WTC11 (cell line): Measurements from ENCODE around the gene PRKAR1B. TPM values are rescaled to one million over a fixed set of nuclear protein-coding genes. Genes with fewer than 3 reads are reported as not detected.
A peak's percentile ranks its signal among the peaks of the same experiment; 100 is the strongest.

Experiments used
- ATAC-seq: fragments of 200-7000 bp; cut with Tn5 transposase; 2 replicates; pipeline ENCODE4 v1.10.0; 2021; ENCODE audit warnings: mild to moderate bottlenecking, moderate library complexity
- CTCF ChIA-PET: fragments of 300-600 bp; sonication (Branson Sonifier 250); formaldehyde crosslinking; loops from one replicate; lab custom pipeline; 2021; ENCODE audit warnings: antibody characterized with exemption; lab: Charles Lee
- POLR2A ChIA-PET: fragments of 350-600 bp; sonication (Branson Sonifier 250); formaldehyde crosslinking; loops from one replicate; lab custom pipeline; 2021; ENCODE audit warnings: antibody characterized with exemption; lab: Charles Lee
- DNase-seq: peaks from one replicate; pipeline ENCODE4 v3.0.0; 2021; ENCODE audit warnings: low spot score
- H3K27ac Mint-ChIP-seq: 2 replicates; pipeline ENCODE4 v1.8.0; 2021; ENCODE audit warnings: mixed read lengths
- H3K27me3 Mint-ChIP-seq: 2 replicates; pipeline ENCODE4 v1.8.0; 2021; ENCODE audit warnings: low read depth, mild to moderate bottlenecking, moderate library complexity, mixed read lengths
- H3K36me3 Mint-ChIP-seq: 2 replicates; pipeline ENCODE4 v1.8.0; 2021; ENCODE audit warnings: mixed read lengths
- H3K4me1 Mint-ChIP-seq: 2 replicates; pipeline ENCODE4 v1.8.0; 2022; ENCODE audit warnings: mixed read lengths
- H3K4me3 Mint-ChIP-seq: 2 replicates; pipeline ENCODE4 v1.8.0; 2021; ENCODE audit warnings: mild to moderate bottlenecking, moderate library complexity, mixed read lengths
- H3K9me3 Mint-ChIP-seq: 2 replicates; pipeline ENCODE4 v1.8.0; 2021; ENCODE audit warnings: mixed read lengths
- ATF1 ChIP-seq: sonication (generic); formaldehyde crosslinking; IDR thresholded peaks from 2 replicates; pipeline ENCODE4 v1.8.1; 2023; ENCODE audit warnings: mild to moderate bottlenecking, moderate library complexity, missing genetic modification reagents
- ESRRA ChIP-seq: sonication (generic); formaldehyde crosslinking; IDR thresholded peaks from 2 replicates; pipeline ENCODE4 v1.8.1; 2022; ENCODE audit warnings: mild to moderate bottlenecking, missing genetic modification reagents, borderline replicate concordance
- GRHL2 ChIP-seq: fragments of 250-450 bp; sonication (Bioruptor Pico); IDR thresholded peaks from 2 replicates; pipeline ENCODE4 v1.8.0; 2022; ENCODE audit warnings: mild to moderate bottlenecking, moderate library complexity; ENCODE audit not compliant: insufficient replicate concordance, severe bottlenecking
- GTF2I ChIP-seq: fragments of 250-450 bp; sonication (Bioruptor Pico); conservative IDR thresholded peaks from 2 replicates; pipeline ENCODE4 v1.4.0; 2021; ENCODE audit warnings: mild to moderate bottlenecking
- KAT7 ChIP-seq: sonication (generic); formaldehyde crosslinking; IDR thresholded peaks from 2 replicates; pipeline ENCODE4 v1.8.1; 2023; ENCODE audit warnings: missing genetic modification reagents, mild to moderate bottlenecking, borderline replicate concordance
- NFE2L1 ChIP-seq: sonication (generic); formaldehyde crosslinking; IDR thresholded peaks from 2 replicates; pipeline ENCODE4 v1.8.1; 2023; ENCODE audit warnings: missing genetic modification reagents
- NR1H2 ChIP-seq: sonication (generic); formaldehyde crosslinking; IDR thresholded peaks from 2 replicates; pipeline ENCODE4 v1.9.0; 2021; ENCODE audit warnings: mild to moderate bottlenecking, moderate library complexity, missing genetic modification reagents
- NR2C2 ChIP-seq: sonication (generic); formaldehyde crosslinking; IDR thresholded peaks from 2 replicates; pipeline ENCODE4 v1.8.0; 2022; ENCODE audit warnings: mild to moderate bottlenecking, missing genetic modification reagents
- NR3C1 ChIP-seq: sonication (generic); formaldehyde crosslinking; conservative IDR thresholded peaks from 2 replicates; pipeline ENCODE4 v1.8.1; 2023; ENCODE audit warnings: low read depth, mild to moderate bottlenecking, missing genetic modification reagents
- OVOL2 ChIP-seq: fragments of 250-450 bp; sonication (Bioruptor Pico); IDR thresholded peaks from 2 replicates; pipeline ENCODE4 v1.9.0; 2021; ENCODE audit warnings: mild to moderate bottlenecking, borderline replicate concordance
- TEAD4 ChIP-seq: sonication (generic); formaldehyde crosslinking; IDR thresholded peaks from 2 replicates; pipeline ENCODE4 v1.8.0; 2022; ENCODE audit warnings: mild to moderate bottlenecking, missing genetic modification reagents
- ZNF416 ChIP-seq: fragments of 250-450 bp; sonication (Bioruptor Pico); IDR thresholded peaks from 2 replicates; pipeline ENCODE4 v1.9.0; 2021; ENCODE audit warnings: mild to moderate bottlenecking, inconsistent platforms
- total RNA-seq: library from RNA; stranded (reverse); gene quantifications from 3 replicates; pipeline ENCODE4 v1.2.3, GENCODE V29; 2021
- TF ChIP-seq, protein P1 (sequence below): fragments of 250-450 bp; sonication (Bioruptor Pico); conservative IDR thresholded peaks from 2 replicates; pipeline ENCODE4 v1.9.0; 2021; ENCODE audit warnings: mild to moderate bottlenecking
- TF ChIP-seq, protein P2 (sequence below): sonication (generic); formaldehyde crosslinking; IDR thresholded peaks from 2 replicates; pipeline ENCODE4 v1.8.0; 2023; ENCODE audit warnings: missing genetic modification reagents
- TF ChIP-seq, protein P3 (sequence below): sonication (generic); formaldehyde crosslinking; IDR thresholded peaks from 2 replicates; pipeline ENCODE4 v1.8.0; 2022; ENCODE audit warnings: mild to moderate bottlenecking, missing genetic modification reagents
- TF ChIP-seq, protein P4 (sequence below): fragments of 250-450 bp; sonication (Bioruptor Pico); IDR thresholded peaks from 2 replicates; pipeline ENCODE4 v2.1.2; 2022; ENCODE audit warnings: mild to moderate bottlenecking, moderate library complexity
- TF ChIP-seq, protein P5 (sequence below): sonication (generic); formaldehyde crosslinking; IDR thresholded peaks from 2 replicates; pipeline ENCODE4 v1.8.1; 2022; ENCODE audit warnings: mild to moderate bottlenecking, moderate library complexity, missing genetic modification reagents
- TF ChIP-seq, protein P6 (sequence below): sonication (generic); formaldehyde crosslinking; IDR thresholded peaks from 2 replicates; pipeline ENCODE4 v1.8.1; 2023; ENCODE audit warnings: mild to moderate bottlenecking, missing genetic modification reagents

The PRKAR1B gene
- total RNA-seq, 1 experiment from 2014 or later: 43.6 TPM

DNA sequence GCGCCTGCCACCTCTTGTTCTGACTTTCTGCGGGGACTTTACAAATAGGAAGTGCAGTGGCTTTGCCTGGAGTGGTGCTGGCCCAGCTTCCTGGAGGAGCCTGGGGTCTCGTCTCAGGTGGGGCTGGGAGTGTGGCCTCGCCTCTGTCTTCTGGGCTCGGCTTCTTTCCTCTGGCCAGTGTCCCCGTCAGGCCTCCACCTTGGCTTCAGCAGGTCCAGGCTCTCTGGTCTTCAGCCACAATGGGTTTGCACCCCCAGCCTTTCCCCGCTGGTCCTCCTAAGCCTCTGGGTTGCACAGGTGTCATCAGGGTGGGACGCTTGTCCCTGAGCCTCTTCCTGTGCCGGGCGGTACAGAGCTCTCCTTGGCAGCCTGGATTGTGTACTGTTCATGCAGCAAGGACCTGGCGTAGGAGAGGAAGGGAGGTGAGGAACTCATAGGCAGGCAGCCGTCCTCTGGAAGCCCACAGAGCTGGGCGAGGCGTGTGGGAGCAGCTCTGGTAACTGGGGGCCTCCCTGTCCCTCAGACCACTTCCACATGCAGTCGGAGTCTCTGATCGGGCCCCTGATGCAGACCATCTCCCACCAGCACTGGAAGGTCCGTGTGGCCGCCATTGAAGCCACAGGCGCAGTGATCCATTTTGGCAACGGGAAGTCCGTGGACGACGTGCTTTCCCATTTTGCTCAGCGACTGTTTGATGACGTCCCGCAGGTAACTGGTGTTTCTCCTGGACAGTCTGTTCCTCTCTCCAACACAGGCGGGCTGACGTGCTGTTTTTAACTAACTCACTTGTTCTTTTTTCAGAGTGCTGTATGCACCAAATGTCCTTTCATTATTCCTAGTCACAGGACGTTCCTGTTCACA lies 2.3 kb upstream of the PRKAR1B start:
- CTCF ChIA-PET: interaction anchor here (0.8 to 1.2 kb wide), 2 partner anchors 57 to 180 kb away, joined by 4 to 5 read pairs; no protein-coding TSS in a partner anchor
- DNase-seq: no peak
- peaks cover 37% of the 10 kb centered on the region for H3K36me3 Mint-ChIP-seq
- POLR2A ChIA-PET: interaction anchor here (0.7 kb wide), 1 partner anchor 31 kb away, joined by 6 read pairs; no protein-coding TSS in a partner anchor
- no peak for TF ChIP-seq NR1H2
- no peak for TF ChIP-seq ZNF416 (CRISPR knock-in tag)
- TF ChIP-seq, protein P1, sequence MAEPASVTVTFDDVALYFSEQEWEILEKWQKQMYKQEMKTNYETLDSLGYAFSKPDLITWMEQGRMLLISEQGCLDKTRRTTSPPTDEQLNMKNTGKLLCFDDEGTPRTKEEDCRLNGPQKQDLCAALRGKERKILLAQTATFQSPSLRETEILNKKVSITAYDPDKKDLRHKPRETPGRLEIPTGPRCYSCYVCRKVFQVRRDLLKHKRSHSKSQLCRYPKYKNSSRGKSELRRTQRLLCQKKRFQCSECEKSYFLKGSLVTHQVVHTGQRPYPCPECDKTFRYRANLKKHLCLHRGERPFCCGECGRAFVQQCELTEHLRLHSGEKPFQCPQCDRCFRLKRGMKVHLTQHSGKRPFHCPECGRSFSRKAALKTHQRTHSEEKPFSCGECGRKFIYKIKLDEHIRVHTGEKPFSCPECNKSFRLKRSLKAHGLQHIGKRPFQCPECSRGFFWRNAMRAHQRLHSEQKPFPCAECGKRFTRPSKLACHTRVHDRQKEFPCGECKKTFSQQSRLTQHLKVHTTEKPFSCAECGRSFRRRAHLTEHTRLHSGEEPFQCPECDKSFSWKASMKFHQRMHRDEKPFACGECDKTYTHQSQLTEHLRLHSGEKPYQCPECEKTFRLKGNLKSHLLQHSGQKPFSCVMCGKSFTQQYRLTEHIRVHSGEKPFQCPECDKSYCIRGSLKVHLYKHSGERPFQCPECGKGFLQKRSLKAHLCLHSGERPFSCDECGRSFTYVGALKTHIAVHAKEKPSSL (CRISPR knock-in tag): no peak
- TF ChIP-seq NR3C1 (CRISPR knock-in tag): no peak
- TF ChIP-seq, protein P2, sequence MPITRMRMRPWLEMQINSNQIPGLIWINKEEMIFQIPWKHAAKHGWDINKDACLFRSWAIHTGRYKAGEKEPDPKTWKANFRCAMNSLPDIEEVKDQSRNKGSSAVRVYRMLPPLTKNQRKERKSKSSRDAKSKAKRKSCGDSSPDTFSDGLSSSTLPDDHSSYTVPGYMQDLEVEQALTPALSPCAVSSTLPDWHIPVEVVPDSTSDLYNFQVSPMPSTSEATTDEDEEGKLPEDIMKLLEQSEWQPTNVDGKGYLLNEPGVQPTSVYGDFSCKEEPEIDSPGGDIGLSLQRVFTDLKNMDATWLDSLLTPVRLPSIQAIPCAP (CRISPR knock-in tag): no peak
- no peak for TF ChIP-seq KAT7 (CRISPR knock-in tag)
- no peak for TF ChIP-seq GTF2I (CRISPR knock-in tag)
- TF ChIP-seq, protein P3, sequence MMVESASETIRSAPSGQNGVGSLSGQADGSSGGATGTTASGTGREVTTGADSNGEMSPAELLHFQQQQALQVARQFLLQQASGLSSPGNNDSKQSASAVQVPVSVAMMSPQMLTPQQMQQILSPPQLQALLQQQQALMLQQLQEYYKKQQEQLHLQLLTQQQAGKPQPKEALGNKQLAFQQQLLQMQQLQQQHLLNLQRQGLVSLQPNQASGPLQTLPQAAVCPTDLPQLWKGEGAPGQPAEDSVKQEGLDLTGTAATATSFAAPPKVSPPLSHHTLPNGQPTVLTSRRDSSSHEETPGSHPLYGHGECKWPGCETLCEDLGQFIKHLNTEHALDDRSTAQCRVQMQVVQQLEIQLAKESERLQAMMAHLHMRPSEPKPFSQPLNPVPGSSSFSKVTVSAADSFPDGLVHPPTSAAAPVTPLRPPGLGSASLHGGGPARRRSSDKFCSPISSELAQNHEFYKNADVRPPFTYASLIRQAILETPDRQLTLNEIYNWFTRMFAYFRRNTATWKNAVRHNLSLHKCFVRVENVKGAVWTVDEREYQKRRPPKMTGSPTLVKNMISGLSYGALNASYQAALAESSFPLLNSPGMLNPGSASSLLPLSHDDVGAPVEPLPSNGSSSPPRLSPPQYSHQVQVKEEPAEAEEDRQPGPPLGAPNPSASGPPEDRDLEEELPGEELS (CRISPR knock-in tag): no peak
- TF ChIP-seq NR2C2 (CRISPR knock-in tag): no peak
- TF ChIP-seq, protein P4, sequence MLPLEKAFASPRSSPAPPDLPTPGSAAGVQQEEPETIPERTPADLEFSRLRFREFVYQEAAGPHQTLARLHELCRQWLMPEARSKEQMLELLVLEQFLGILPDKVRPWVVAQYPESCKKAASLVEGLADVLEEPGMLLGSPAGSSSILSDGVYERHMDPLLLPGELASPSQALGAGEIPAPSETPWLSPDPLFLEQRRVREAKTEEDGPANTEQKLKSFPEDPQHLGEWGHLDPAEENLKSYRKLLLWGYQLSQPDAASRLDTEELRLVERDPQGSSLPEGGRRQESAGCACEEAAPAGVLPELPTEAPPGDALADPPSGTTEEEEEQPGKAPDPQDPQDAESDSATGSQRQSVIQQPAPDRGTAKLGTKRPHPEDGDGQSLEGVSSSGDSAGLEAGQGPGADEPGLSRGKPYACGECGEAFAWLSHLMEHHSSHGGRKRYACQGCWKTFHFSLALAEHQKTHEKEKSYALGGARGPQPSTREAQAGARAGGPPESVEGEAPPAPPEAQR (CRISPR knock-in tag): no peak
- TF ChIP-seq TEAD4 (CRISPR knock-in tag): no peak
- TF ChIP-seq ESRRA (CRISPR knock-in tag): no peak
- no peak for TF ChIP-seq NFE2L1 (CRISPR knock-in tag)
- TF ChIP-seq, all 79 proteins: peak for 0
- H3K27ac Mint-ChIP-seq: no peak overlapping the region
- peaks cover 15% of the 10 kb centered on the region for H3K4me1 Mint-ChIP-seq
- H3K4me3 Mint-ChIP-seq: no peak overlapping the region
- ATAC-seq: no peak
- H3K27me3 Mint-ChIP-seq: peaks cover 5% of the 10 kb centered on the region; the same call in 1 of the 2 replicates
- peaks cover 22% of the 10 kb centered on the region for H3K9me3 Mint-ChIP-seq

DNA sequence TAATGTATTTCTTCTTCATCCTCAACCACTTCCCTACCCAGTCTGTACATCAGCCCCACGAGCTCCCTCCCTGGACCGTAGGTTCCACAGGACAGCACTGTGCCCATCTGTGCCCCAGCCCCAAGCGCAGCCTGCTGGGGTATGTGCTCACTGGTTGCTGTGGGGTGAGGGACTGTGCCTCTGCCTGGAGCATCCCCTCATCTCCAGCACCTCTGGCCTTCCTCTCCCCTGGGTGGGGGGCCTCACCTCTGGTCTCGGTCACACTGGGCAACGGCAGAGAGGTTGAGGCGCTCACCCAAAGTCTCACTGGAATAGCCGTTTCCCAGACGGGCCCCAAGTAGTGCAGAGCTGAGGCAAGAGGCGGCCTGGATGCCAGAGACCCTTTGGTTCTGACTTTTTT lies 1.5 kb upstream of the PRKAR1B start:
- ATAC-seq: no peak
- peaks cover 45% of the 10 kb centered on the region for H3K36me3 Mint-ChIP-seq
- peak overlapping the region; percentile 80 for H3K4me3 Mint-ChIP-seq
- H3K9me3 Mint-ChIP-seq: peaks cover 29% of the 10 kb centered on the region
- TF ChIP-seq KAT7 (CRISPR knock-in tag) (no peak), ATF1 (CRISPR knock-in tag) (no peak), OVOL2 (CRISPR knock-in tag) (no peak), GRHL2 (CRISPR knock-in tag) (no peak)
- TF ChIP-seq, protein P5, sequence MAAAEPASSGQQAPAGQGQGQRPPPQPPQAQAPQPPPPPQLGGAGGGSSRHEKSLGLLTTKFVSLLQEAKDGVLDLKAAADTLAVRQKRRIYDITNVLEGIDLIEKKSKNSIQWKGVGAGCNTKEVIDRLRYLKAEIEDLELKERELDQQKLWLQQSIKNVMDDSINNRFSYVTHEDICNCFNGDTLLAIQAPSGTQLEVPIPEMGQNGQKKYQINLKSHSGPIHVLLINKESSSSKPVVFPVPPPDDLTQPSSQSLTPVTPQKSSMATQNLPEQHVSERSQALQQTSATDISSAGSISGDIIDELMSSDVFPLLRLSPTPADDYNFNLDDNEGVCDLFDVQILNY (CRISPR knock-in tag): no peak
- TF ChIP-seq, protein P6, sequence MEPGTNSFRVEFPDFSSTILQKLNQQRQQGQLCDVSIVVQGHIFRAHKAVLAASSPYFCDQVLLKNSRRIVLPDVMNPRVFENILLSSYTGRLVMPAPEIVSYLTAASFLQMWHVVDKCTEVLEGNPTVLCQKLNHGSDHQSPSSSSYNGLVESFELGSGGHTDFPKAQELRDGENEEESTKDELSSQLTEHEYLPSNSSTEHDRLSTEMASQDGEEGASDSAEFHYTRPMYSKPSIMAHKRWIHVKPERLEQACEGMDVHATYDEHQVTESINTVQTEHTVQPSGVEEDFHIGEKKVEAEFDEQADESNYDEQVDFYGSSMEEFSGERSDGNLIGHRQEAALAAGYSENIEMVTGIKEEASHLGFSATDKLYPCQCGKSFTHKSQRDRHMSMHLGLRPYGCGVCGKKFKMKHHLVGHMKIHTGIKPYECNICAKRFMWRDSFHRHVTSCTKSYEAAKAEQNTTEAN (CRISPR knock-in tag): no peak
- peaks cover 15% of the 10 kb centered on the region for H3K4me1 Mint-ChIP-seq
- no peak overlapping the region for H3K27ac Mint-ChIP-seq
- peaks cover 5% of the 10 kb centered on the region; the same call in 1 of the 2 replicates for H3K27me3 Mint-ChIP-seq
- POLR2A ChIA-PET: interaction anchor here (0.7 kb wide), 1 partner anchor 32 kb away, joined by 6 read pairs; no protein-coding TSS in a partner anchor
- CTCF ChIA-PET: interaction anchor here (0.8 to 1.2 kb wide), 2 partner anchors 58 to 180 kb away, joined by 4 to 5 read pairs; no protein-coding TSS in a partner anchor
- no peak for DNase-seq
